T47D (cell line): ENCODE data around the gene SERTM1.

Source experiments
- DNase-seq, 2 experiments: peaks; one replicate each; pipeline versions ENCODE4 v3.0.0 to v3.0.0-alpha.2; 2011 to 2012; ENCODE audit warnings: low read depth in 1 of 2, low spot score in 1 of 2
- JUND ChIP-seq: IDR thresholded peaks from 2 replicates; pipeline ENCODE4 v1.6.1; 2012; ENCODE audit warnings: low read depth
- in situ Hi-C: cut with HindIII; loops from 2 replicates; pipeline ENCODE4 v1.10.0; 2016; ENCODE audit warnings: low sequenced_read_pairs, low pct_unique_long_range_greater_than_20kb

Gene SERTM1

GRCh38 chr13:36717966-36718545 lies 44.2 kb downstream of the SERTM1 start:
- TF ChIP-seq JUND, result no peak
- in situ Hi-C loops, result no loop called here
- no peak for DNase-seq

DNA sequence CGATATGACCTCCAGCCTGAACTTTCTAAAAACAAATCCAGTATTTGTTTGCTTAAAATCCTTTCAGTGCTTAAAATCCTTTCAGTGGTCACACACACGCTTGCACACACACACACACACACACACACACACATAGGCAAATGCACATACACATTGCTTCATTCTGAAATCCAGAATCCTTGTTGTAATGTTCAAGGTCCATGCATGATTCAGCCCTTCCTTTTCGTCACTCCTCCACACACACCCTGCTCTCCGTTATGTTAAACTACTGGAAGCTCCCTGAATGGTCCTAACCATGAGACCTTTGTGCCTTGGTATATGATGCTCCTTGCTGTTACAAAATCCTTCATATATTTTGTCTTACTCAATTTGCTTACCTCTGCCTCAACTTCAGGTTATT lies 44.9 kb downstream of the SERTM1 start:
- in situ Hi-C loops, result no loop called here
- DNase-seq, result no peak
- no peak for TF ChIP-seq JUND

- no peak for DNase-seq
- no peak for TF ChIP-seq JUND
- in situ Hi-C loops, result no loop called here
Measured at GRCh38 chr13:36724141-36724540, 50.3 kb downstream of the SERTM1 start.

DNA sequence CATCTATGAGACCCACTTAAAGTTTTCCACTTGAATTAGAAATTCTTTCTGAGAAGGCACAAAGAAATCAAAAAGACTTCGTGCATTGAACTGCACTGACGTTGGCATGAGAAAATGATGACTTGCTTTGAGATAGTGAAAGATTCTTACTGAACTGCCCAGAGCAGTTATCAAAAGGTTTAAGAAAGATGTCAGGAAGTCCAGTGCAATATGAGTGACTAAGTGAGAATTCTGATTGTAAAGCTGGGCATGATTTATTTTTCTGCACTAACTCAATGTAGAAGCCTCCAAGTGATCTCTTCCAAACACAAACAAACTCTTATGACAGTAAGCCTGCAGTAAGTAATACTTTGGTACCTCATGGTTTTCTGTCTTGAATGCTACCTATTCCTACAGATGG lies 52.1 kb downstream of the SERTM1 start:
- TF ChIP-seq JUND, result no peak
- in situ Hi-C loops, result no loop called here

DNA sequence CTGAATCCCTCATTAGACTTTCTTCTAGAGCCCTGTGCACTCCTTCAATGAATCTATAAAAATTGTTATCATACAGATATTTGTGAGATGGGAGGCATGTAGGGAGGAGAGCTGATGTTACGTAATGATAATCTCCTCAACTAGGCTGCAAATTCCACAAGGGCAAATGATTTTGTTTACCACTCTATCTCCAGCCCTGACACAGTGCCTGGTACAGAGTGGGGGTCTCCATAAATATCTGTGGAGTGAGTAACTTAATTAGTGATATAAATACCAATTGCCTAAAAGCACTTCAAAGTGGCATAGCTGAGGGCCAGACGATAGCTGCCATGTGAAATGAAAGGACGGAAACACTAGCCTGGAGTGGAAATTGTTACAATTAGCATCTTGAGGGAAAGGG lies 54.2 kb downstream of the SERTM1 start:
- in situ Hi-C loops, result no loop called here
- no peak for DNase-seq
- no peak for TF ChIP-seq JUND

More for the DNA sequence above, 52.1 kb downstream of the SERTM1 start:
- DNase-seq, result no peak

DNA sequence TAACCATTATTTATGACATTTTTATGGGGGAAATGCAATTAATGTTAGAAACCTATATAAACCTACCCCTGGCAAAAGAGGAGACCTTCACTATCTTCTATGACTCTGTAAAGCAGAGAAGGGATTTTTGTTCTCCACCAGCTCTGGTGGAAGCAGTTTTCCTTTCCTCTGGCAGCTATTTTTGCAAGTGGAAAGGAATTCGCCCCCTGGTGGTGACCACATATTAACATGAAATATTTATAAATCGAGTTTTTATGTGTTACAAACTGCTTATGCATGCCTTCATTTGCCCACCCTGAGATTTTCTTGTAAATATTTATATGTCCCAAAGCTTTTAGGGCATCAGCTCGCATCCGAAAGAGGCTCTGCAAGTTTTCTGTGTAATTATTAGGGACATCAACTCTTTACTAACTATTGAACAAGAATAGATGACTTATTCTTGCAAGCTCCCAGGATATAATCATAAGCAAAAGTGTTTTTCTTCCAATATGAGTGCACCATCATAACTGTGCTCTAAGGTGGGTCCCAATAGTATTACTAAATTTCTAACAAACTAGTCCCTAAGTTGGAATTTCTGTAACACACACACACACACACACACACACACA lies 62.4 kb downstream of the SERTM1 start:
- no peak for TF ChIP-seq JUND

GRCh38 chr13:36737524-36738083 lies 63.8 kb downstream of the SERTM1 start:
- in situ Hi-C loops, result no loop called here
- TF ChIP-seq JUND, result no peak
- no peak for DNase-seq

More for the DNA sequence above, 62.4 kb downstream of the SERTM1 start:
- in situ Hi-C loops, result no loop called here
- peak; percentile 13 to 61 for DNase-seq

- in situ Hi-C loops, result no loop called here
- no peak for TF ChIP-seq JUND
- no peak for DNase-seq
Measured at GRCh38 chr13:36745436-36745835, 71.6 kb downstream of the SERTM1 start.

DNA sequence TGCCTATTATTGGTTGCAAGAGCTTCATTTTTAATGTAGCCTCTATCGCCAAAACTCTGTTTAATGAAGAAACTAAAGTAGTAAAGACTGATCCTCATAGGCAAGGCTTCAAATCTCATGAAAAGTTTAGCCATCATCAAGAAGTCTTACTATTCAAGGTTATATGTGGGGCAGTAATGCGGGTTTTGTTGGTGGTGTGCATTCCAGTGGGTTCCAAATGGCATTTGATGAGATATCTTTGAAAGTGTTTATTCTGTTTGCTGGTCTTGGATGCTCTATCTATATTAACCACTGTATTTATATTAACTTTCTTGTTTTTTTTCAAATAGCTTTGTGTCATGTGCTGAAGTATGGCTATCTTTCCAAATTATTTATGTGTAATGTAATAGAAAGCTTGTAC lies 72.2 kb downstream of the SERTM1 start:
- in situ Hi-C loops, result no loop called here
- TF ChIP-seq JUND, result no peak

More for the DNA sequence above, 72.2 kb downstream of the SERTM1 start:
- DNase-seq, result no peak
